ENCODE data around the gene METAP1. TPM values are rescaled to one million over a fixed set of nuclear protein-coding genes. Genes with fewer than 3 reads are reported as not detected.
A peak's percentile ranks its signal among the peaks of the same experiment; 100 is the strongest.

The METAP1 gene
- total RNA-seq, 1 experiment from 2014 or later = 63.5 TPM

DNA sequence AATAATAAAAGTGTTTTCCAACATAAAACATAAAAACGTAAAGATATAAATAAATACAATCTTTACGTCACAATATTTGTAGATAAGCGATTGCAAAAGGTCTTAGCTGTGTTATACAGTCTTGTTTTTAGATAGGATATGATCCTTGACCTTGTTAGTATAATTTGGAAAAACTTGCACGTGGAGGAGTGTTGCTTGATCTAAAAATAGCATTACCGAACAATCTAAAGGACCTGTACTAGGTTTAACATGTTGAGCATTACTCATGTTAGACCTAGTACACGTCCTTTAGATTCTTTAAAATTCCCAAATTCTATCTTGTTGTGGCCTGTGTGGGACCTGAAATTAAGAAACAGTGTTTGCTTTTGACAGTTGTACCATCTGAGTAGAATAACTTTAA is 1.6 kb downstream of the METAP1 start:
- Mint-ChIP-seq H3K27ac (peak overlapping the region in 2 of 3 experiments; percentile 1 to 26; a peak in 2 of 7 replicates), H3K9me3 (peaks cover 2 to 3% of the 10 kb centered on the region in 2 experiments; a peak in 4 of 5 replicates), H3K27me3 (ENCODE audit: low read depth) (no peaks in the 10 kb centered on the region; the same call in 1 of the 2 replicates), H3K36me3 (ENCODE audit: insufficient read depth in 1 of 3, low read depth in 3 of 3) (peaks cover 3 to 8% (median 3%) of the 10 kb centered on the region in 3 experiments; a peak in 5 of 7 replicates), H3K4me3 (peak overlapping the region; percentile 59 to 79), H3K4me1 (peaks cover 39 to 42% of the 10 kb centered on the region in 2 experiments)
- Histone ChIP-seq H3K56ac (ENCODE audit: insufficient read length, low read depth, low read length) (no peak overlapping the region), H4K8ac (replicated peaks; ENCODE audit: insufficient read length, low read depth, low read length) (no peak overlapping the region), H3K4ac (ENCODE audit: low read depth, low read length) (no peak overlapping the region), H4K91ac (ENCODE audit: insufficient read length, low read depth, low read length) (no peak overlapping the region), H3K9ac (ENCODE audit: extremely low read depth, insufficient read length, low read length) (no peak overlapping the region), H4K20me1 (ENCODE audit: control insufficient read depth, insufficient read depth, insufficient read length) (no peaks in the 10 kb centered on the region), H2AK5ac (ENCODE audit: insufficient read length, low read length) (no peak overlapping the region), H3K14ac (ENCODE audit: insufficient read depth, low read length) (no peak overlapping the region), H2BK20ac (ENCODE audit: low read depth, low read length, poor library complexity, severe bottlenecking) (no peak overlapping the region), H3K23me2 (ENCODE audit: insufficient read length, low read depth, low read length, poor library complexity, severe bottlenecking) (peaks cover 6% of the 10 kb centered on the region), H2BK120ac (ENCODE audit: low read depth, low read length, poor library complexity, severe bottlenecking) (no peak overlapping the region), H3T11ph (ENCODE audit: low read length) (no peak overlapping the region), H3K9me3 (ENCODE audit: control insufficient read depth, low read depth, low read length) (no peaks in the 10 kb centered on the region), H2AFZ (ENCODE audit: low read length) (no peak overlapping the region), H3K18ac (ENCODE audit: insufficient read length, low read depth, low read length) (no peak overlapping the region), H2BK15ac (ENCODE audit: low read depth, low read length) (no peak overlapping the region), H2BK12ac (ENCODE audit: insufficient read length, low read depth, low read length) (no peak overlapping the region), H4K5ac (ENCODE audit: insufficient read length, low read depth, low read length) (no peak overlapping the region), H3K23ac (ENCODE audit: insufficient read length, low read depth, low read length) (no peak overlapping the region), H2BK5ac (ENCODE audit: insufficient read length, low read length) (no peak overlapping the region), H3K27me3 (ENCODE audit: insufficient read depth, low read length) (no peaks in the 10 kb centered on the region), H3K4me2 (ENCODE audit: insufficient read depth, insufficient read length, low read length) (peak overlapping the region; percentile 99), H3K27ac (ENCODE audit: insufficient read length, low read depth, low read length) (no peak overlapping the region), H3K79me1 (ENCODE audit: insufficient read depth, low read depth, low read length, poor library complexity, severe bottlenecking) (no peaks in the 10 kb centered on the region), H3K79me2 (ENCODE audit: insufficient read depth, low read length) (peaks cover 36% of the 10 kb centered on the region), H3K4me1 (ENCODE audit: insufficient read depth, low read length) (no peaks in the 10 kb centered on the region; the same call in 1 of the 2 replicates)
- WGBS (ENCODE audit: extremely low coverage, insufficient read length, low lambda C conversion rate) = no CpG with 5 or more reads among the region's 6 CpGs
- no peak for DNase-seq
- TF ChIP-seq CTCF (conservative IDR thresholded peaks at IDR 0.05) = no peak
